Middle frontal gyrus (tissue), 1 donor: ENCODE results near the gene TBXAS1.

Experiments used
- DNase-seq: peaks from one replicate; pipeline ENCODE4 v3.0.0-alpha.2; 2015; ENCODE audit warnings: low spot score; ENCODE audit errors: extremely low spot score

TBXAS1 gene

GRCh38 chr7:139999516-139999915 is 170.5 kb downstream of the TBXAS1 start:
- no peak for DNase-seq

DNA sequence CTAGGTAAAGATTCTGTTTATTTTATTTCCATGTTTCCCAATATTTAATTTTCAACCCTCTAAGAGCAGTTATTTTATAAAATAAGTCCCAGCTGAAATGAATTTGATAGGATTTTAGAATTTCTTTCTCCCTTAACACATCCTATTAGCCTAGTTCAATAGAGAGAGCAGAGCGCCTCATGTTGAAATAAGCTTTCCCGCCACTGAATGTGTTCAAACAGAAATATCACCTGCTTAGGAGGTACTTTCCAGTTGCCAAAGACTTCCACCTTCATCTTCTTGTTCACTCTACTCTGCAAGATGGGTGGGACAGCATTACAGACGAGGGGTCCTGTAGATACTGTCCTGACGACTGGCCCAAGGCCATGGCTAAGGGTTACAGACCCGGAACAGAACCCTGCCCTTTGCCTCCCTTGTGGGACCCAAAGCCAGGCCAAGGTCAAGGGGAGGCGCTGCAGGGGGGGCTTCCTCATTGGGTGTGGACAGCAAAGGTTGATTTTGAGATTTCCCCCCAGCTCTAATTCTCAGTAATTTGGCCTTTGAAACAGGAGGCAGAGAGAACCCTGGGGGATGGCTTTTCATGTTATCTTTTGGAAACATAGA is 171.7 kb downstream of the TBXAS1 start:
- DNase-seq, result no peak

DNA sequence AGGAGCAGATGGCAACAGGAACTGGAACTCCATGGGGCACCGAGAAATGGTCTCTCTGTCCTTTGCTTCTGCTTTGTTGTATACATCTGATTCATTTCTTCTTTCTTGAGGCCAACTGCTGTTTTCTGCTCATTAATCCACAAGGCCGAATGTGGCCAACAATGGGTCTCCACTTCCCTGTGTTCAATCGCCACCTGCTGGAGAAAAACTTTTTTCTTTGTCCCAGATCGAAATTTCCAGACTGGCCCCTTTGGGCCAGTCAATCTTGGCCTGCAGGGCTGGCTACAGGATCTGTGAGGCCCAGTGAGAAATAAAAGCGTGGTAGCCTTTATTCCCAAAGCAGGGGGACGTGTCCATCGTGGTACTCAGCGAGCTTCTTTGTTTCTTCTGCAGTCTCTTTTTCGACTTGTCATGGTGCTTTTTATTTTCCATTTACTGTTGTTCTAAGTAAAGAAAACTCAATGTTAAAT is 174.9 kb downstream of the TBXAS1 start:
- no peak for DNase-seq

- no peak for DNase-seq
These were observed 175.6 kb downstream of the TBXAS1 start for GRCh38 chr7:140004672-140005071.

- no peak for DNase-seq
These were observed 176.3 kb downstream of the TBXAS1 start for GRCh38 chr7:140005341-140005740.

DNA sequence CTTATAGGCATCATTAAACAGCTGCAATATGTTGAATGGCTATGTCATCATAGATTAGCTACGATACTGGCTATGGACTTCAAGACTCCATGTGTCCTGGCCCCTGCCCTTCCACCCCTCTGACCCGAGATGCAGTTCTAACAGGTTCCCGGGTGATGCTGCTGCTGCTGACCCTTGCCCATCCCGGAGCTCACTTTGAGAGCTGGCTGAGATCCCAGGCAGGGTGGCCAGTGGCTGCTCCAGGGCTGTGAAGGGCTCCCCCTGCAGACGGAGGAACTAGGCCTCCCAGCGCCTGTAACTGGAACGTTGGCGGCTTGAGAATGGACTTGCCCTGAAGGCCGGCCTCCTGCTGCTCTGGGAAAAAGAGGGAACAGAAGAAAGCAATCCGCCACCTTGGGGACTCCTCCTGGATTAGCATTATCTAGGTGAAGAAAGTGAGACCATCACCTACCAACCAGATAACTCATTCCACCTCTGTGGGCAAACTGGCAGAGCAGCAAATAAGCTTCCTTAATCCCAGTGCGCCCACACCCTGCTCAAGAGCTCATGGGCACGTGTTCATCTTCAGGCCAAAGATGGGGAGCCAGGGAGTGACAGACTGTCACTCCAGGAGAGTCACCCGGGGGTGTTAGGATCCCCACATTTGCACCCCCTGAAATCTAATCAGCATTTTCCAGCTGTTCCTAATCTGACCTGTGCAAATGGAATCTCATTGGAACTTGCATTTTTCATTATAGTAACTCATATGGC is 176.9 kb downstream of the TBXAS1 start:
- no peak for DNase-seq

GRCh38 chr7:140006600-140006999 is 177.5 kb downstream of the TBXAS1 start:
- no peak for DNase-seq

GRCh38 chr7:140007051-140007690 is 178.1 kb downstream of the TBXAS1 start:
- no peak for DNase-seq

DNA sequence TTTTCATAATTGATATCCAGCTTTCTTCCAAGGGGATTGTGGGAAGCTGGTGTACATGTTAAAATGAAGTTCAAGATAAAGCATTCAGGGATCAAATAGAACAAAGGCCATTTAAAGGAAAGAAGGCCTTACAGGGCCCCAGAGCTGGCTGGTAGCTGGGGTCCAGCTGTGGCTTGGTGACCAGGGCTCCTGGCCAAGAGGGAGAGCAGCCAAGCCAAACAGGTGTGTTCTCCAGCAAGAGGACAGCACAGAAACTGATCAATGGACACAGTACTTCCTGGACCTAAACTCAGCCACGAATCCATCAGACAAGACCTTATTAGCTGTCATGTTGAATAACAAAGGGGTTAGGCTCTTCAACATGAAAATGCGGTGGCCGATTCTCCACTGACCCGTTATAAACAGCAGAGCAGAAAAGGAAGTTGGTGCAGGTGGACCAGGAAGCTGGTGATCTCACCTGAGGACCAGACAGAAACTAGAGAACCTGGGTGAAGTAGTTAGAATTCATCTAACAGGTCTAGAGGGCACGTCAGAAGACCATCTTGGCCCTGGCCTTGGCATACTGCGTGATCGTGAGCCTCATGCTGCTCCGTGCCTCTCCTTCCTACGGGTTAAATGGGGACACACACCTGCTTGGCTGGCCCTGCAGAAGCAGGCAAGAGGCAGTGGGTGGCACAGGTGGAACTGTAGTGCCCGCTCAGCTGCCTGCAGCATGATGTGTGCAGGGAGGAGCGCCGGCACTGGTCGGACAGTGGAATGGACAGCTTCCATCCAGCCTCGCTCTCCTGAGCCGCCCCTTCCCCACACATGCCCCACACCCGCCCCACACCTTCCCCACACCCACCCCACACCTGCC is 179.9 kb downstream of the TBXAS1 start:
- no peak for DNase-seq

DNA sequence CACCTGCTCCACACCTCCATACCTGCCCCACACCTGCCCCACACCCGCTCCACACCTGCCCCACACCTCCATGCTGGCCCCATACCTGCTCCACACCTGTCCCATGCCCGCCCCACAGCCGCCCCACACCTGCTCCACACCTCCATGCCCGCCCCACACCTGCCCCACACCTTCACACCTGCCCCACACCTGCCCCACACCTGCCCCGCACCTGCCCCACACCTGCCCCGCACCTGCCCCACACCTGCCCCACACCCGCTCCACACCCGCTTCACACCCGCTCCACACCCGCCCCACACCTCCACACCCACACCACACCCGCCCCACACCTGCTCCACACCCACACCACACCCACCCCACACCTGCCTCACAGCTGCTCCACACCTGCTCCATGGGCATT is 180.7 kb downstream of the TBXAS1 start:
- DNase-seq, result no peak

DNA sequence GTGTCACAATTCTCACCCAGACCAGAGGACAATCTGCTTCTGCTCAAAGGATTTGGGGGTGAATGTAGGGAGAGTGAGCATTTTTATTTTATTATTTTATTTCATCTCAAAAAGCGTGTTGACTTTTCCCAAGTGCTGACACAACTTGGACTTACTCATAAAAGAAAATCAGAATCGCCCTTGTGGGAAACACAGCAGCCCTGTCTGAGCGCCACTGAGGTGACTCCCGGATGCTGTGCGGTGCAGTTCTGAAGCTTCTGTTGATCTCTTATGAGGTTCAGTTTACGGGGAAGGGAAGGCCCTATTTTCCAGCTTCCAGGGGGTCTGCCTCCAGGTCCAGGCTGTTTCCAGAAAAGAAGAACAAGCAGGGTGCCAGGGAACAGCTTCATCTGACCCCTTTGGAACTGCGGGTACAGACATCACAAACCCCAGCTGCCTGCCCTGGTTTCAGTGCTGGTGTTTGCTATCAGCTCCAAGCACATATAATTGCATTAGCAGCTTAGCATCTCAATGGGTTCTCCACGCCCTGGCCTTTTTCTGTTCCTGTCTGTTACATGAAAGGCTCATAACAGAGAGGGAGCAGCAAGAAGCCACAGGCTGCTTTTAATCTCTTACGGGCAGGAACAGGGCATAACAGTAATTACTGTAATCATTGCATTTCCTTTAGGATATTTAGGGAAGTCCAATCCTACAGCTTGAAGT is 181.3 kb downstream of the TBXAS1 start:
- no peak for DNase-seq

- DNase-seq, result no peak
These were observed 184.6 kb downstream of the TBXAS1 start for GRCh38 chr7:140013676-140014075.

DNA sequence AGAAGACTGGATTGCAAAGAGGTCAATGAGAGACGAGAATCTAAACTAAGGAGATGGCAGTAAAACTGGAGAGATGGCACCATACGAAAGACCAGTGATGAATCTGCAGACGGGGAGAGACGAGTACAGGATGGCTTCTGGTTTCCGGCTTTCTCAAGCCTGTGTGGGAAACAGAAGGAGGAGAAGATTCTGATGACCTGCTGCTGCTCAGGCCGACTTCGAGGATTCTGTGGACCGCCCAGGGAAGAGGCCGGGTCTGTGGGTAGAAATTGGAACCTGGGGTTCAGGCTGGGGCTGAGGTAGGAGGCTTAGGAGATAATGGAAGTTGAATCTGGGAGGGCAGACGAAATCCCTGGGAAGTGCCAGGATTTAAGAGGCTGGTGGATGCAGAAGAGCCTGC is 185.1 kb downstream of the TBXAS1 start:
- DNase-seq, result no peak

DNA sequence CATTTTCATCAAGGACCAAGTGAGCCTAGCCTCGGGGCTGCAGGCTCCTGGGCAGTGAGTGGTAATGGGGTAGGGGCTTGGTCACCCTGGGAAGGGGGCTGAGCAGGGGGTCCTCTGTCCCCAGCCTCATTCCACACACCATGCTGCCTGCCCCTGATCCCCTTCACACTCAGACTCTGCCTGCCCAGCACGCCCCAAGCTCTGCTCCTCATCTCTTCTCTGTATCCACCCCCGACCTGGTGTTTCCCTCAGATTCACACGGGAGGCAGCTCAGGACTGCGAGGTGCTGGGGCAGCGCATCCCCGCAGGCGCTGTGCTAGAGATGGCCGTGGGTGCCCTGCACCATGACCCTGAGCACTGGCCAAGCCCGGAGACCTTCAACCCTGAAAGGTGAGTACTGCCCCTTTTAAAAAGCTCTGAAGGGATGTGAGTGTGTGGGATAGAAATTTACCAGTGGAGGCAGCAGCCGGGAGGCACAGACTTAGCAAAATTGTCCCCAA is 186.5 kb downstream of the TBXAS1 start:
- no peak for DNase-seq

DNA sequence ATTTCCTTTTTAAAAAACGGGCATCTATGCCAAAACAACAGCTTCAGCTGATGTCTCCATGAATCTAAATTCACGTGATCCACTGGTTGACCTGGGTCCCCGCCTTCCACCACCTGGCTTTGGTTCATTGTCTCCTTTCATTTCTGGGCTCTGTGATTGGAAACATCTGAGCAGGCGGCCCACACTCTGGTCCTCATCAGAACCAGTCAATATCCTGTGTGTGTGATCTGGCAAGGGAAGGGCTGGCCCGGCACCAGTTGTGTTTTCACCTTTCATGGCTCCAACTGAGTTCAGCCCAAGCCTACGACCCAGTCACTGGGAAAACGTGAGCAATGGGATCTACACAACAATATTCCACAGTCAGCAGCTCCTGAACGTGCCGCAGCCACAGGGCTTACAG is 187.5 kb downstream of the TBXAS1 start:
- DNase-seq, result no peak

DNA sequence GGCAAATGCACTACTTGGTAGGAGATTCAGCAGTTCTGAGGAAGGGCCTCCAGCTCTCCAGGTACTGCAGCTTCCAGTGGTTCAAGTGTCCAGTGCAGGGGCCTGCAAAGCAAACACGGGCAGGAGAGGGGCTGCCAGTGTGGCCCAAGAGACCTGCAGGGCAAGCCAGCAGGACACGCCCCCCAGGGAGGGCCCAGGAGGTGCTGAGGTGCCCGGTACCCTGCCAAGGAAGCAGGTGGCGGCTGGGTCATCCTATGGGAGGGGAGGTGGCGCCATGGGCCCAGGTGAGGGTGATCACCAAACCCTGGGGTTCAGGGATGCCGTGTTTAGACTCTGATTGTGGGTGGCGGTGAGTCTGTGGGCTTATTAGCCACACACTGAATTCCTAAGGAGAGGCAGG is 188.0 kb downstream of the TBXAS1 start:
- no peak for DNase-seq

GRCh38 chr7:140017543-140017942 is 188.5 kb downstream of the TBXAS1 start:
- no peak for DNase-seq

DNA sequence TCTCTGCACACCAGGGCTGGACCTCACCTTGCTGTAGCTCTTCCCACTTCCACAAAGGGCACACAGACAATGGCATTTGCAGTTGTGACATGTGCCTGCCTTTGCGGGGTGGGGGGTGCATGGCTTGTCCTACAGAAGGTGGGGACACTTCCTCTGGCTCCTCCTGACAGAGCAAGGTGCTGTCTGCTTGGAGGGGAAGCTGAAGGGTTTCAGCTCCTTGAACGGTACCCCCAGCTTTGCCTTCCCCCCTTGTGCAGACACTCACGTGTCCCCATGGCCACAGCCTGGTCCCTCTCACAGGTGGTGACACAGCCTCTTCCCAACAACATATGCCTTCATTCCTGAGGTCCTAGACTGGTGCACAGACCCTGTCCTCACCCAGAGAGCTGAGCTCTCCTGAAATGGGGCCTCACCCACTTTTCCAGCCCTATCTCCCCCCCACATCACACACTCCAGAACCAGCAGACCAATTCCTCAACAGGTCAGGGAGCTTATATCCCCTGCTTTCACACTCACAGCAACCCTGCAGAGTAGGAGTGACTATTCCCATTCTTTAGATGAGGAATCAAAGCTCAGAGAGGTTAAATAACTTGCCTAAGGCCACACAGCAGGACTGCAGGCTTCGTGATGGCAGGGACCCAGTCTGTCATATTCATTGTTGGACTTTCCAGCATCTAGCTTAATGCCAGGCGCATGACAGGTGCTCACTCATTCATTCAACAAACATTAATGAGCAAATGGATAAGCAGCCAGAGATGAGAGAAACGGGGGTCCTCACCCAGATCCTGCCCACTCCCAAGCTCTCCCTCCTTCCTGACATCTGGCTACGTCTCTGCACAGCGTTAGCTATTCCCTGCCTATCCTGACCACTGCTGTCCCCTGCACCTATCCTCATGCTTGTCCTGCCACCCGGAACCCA is 189.3 kb downstream of the TBXAS1 start:
- DNase-seq, result no peak

DNA sequence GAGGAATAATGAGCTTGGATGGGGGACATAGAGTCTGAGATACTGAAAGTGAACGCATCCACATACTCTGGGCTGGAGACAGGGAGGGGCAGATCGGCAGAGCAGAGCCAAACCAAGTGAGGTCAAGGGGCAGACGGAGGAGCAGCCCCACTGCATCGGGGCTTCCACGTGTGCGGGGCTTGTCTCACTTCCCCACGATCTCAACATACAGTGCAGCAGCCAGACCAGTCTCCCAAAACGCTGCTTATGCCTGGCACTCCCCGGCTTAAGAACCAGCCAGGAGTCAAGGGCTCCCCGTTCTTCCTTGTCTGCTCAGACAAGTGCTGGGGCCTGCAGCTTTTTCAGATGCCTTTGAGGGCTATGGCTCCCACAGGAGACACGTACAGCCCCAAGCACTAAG is 190.1 kb downstream of the TBXAS1 start:
- no peak for DNase-seq

- no peak for DNase-seq
These were observed 190.5 kb downstream of the TBXAS1 start for GRCh38 chr7:140019606-140020005.
